Pons (tissue), 1 donor: ENCODE results near the gene ZNF384.
A peak's percentile ranks its signal among the peaks of the same experiment; 100 is the strongest.
"Not testable (repeated sequence)": the region's sequence is repeated elsewhere in the genome, so short reads cannot be mapped to it uniquely, and the experiment has no call there.

Experiments used
- DNase-seq: peaks from one replicate; pipeline ENCODE4 v3.0.0-alpha.2; 2016; ENCODE audit warnings: low spot score

ZNF384 gene

GRCh38 chr12:6688999-6689882, at the start of gene ZNF384:
ZNF384 (minus strand) TSS chr12:6689375; CDS start chr12:6679520, 9,855 bp downstream.
- peak; percentile 100 for DNase-seq

- DNase-seq: no peak
Measured at GRCh38 chr12:6736754-6737153, 47.6 kb upstream of the ZNF384 start.

- peak; percentile 53 for DNase-seq
Measured at GRCh38 chr12:6735448-6736191, 46.4 kb upstream of the ZNF384 start.

GRCh38 chr12:6734506-6735387, 45.6 kb upstream of the ZNF384 start:
- no peak for DNase-seq

GRCh38 chr12:6730169-6730568, 41.0 kb upstream of the ZNF384 start:
- no peak for DNase-seq

- no peak for DNase-seq
Measured at GRCh38 chr12:6729186-6729585, 40.0 kb upstream of the ZNF384 start.

GRCh38 chr12:6725350-6725749, 36.2 kb upstream of the ZNF384 start:
- DNase-seq: no peak

- DNase-seq: no peak
Measured at GRCh38 chr12:6724409-6724797, 35.2 kb upstream of the ZNF384 start.

GRCh38 chr12:6723607-6724408, 34.6 kb upstream of the ZNF384 start, which contains the start of gene COPS7A:
COPS7A (plus strand) TSS chr12:6724046; CDS start chr12:6724657, 611 bp downstream.
- DNase-seq: peak; percentile 99

- no peak for DNase-seq
Measured at GRCh38 chr12:6722863-6723262, 33.7 kb upstream of the ZNF384 start.

GRCh38 chr12:6716874-6717437, 27.8 kb upstream of the ZNF384 start:
- DNase-seq: no peak

GRCh38 chr12:6716031-6716873, 27.1 kb upstream of the ZNF384 start:
- DNase-seq: not testable (repeated sequence)

- DNase-seq: no peak
Measured at GRCh38 chr12:6708960-6709394, 19.8 kb upstream of the ZNF384 start.

GRCh38 chr12:6708351-6708750, 19.2 kb upstream of the ZNF384 start:
- DNase-seq: not testable (repeated sequence)

- no peak for DNase-seq
Measured at GRCh38 chr12:6703631-6704030, 14.5 kb upstream of the ZNF384 start.

GRCh38 chr12:6701078-6701768, 12.0 kb upstream of the ZNF384 start:
- no peak for DNase-seq

GRCh38 chr12:6700646-6701051, 11.5 kb upstream of the ZNF384 start, which contains the start of gene PIANP:
PIANP (minus strand) TSS chr12:6700815; CDS start chr12:6698061, 2,754 bp downstream.
- no peak for DNase-seq

GRCh38 chr12:6699989-6700645, 10.9 kb upstream of the ZNF384 start:
- DNase-seq: no peak
